Endodermal cell (in vitro differentiated cells): Measurements from ENCODE around the gene TRIM33. TPM values are rescaled to one million over a fixed set of nuclear protein-coding genes. Genes with fewer than 3 reads are reported as not detected.
"Not testable (repeated sequence)": the region's sequence is repeated elsewhere in the genome, so short reads cannot be mapped to it uniquely, and the experiment has no call there.

Experiments
- DNase-seq: peaks from one replicate; pipeline ENCODE4 v3.0.0-alpha.2; 2017
- H3K27ac ChIP-seq: 2 replicates; pipeline ENCODE4 v1.5.1; 2013; ENCODE audit warnings: mild to moderate bottlenecking, low read depth, low read length, moderate library complexity
- H3K27me3 ChIP-seq: 2 replicates; pipeline ENCODE4 v1.6.1; 2013; ENCODE audit warnings: mild to moderate bottlenecking, low read length, moderate library complexity; ENCODE audit not compliant: insufficient read depth, control insufficient read depth, poor library complexity, severe bottlenecking
- H3K36me3 ChIP-seq: 2 replicates; pipeline ENCODE4 v1.7.0; 2013; ENCODE audit warnings: mild to moderate bottlenecking, low read length, moderate library complexity; ENCODE audit not compliant: control insufficient read depth, insufficient read depth
- H3K4me1 ChIP-seq: one replicate; pipeline ENCODE4 v1.7.0; 2013; ENCODE audit warnings: low read length; ENCODE audit not compliant: control insufficient read depth, insufficient read depth
- H3K4me3 ChIP-seq: 2 replicates; pipeline ENCODE4 v1.5.1; 2013; ENCODE audit warnings: mild to moderate bottlenecking, low read length, moderate library complexity
- H3K9ac ChIP-seq: 2 replicates; pipeline ENCODE4 v1.6.1; 2013; ENCODE audit warnings: mild to moderate bottlenecking, low read length, moderate library complexity; ENCODE audit not compliant: poor library complexity, severe bottlenecking; ENCODE audit errors: extremely low read depth
- H3K9me3 ChIP-seq: 2 replicates; pipeline ENCODE4 v1.6.1; 2013; ENCODE audit warnings: mild to moderate bottlenecking, low read length, moderate library complexity; ENCODE audit not compliant: control insufficient read depth
- H3K27ac Mint-ChIP-seq: 2 replicates; pipeline ENCODE4 v1.8.0; 2020; ENCODE audit warnings: mixed read lengths
- H3K27me3 Mint-ChIP-seq: 2 replicates; pipeline ENCODE4 v1.8.0; 2021; ENCODE audit warnings: mild to moderate bottlenecking, mixed read lengths; ENCODE audit not compliant: insufficient read depth
- H3K36me3 Mint-ChIP-seq: 2 replicates; pipeline ENCODE4 v1.8.0; 2020; ENCODE audit warnings: low read depth, mixed read lengths
- H3K4me1 Mint-ChIP-seq: 2 replicates; pipeline ENCODE4 v1.8.0; 2020; ENCODE audit warnings: mixed read lengths
- H3K4me3 Mint-ChIP-seq: 2 replicates; pipeline ENCODE4 v1.8.0; 2020; ENCODE audit warnings: mild to moderate bottlenecking, moderate library complexity, mixed read lengths
- H3K9me3 Mint-ChIP-seq: 2 replicates; pipeline ENCODE4 v1.8.0; 2020; ENCODE audit warnings: mild to moderate bottlenecking, mixed read lengths
- WGBS, 2 experiments: methylation state at CpG; one replicate each; pipeline versions ENCODE4 v1.1.5 to v1.1.7; 2013; ENCODE audit warnings: missing lambda C conversion rate in 2 of 2, mixed read lengths in 1 of 2; ENCODE audit not compliant: insufficient coverage in 1 of 2, insufficient read length in 1 of 2; 5-methylcytosine and 5-hydroxymethylcytosine counted together
- total RNA-seq, 2 donors: library from RNA; stranded (reverse); fragmentation: NEBNext Ultra II Directional in 1 of 2; extraction: Animal tissue kit (Norgen Biotek cat#: 25700) in 1 of 2; gene quantifications; 2 replicates in 1 of 2; 3 replicates in 1 of 2; pipeline ENCODE4 v1.2.1, GENCODE V29; 2021
- TF ChIP-seq, protein P1 (sequence below): fragments of 200-600 bp; sonication (generic); conservative IDR thresholded peaks from 2 replicates; pipeline ENCODE4 v1.5.0; 2021; ENCODE audit warnings: antibody characterized with exemption, mild to moderate bottlenecking

TRIM33 gene
- total RNA-seq, 2 donors from 2014 or later: 47.2 to 50.6 TPM

- H3K9me3 Mint-ChIP-seq: no peaks in the 10 kb centered on the region
- Histone ChIP-seq H3K27me3 (no peaks in the 10 kb centered on the region), H3K4me1 (no peaks in the 10 kb centered on the region), H3K27ac (no peak overlapping the region), H3K9me3 (no peaks in the 10 kb centered on the region), H3K9ac (no peak overlapping the region), H3K36me3 (peaks cover 63% of the 10 kb centered on the region), H3K4me3 (no peak overlapping the region)
- H3K4me1 Mint-ChIP-seq: no peaks in the 10 kb centered on the region
- no peaks in the 10 kb centered on the region for H3K27me3 Mint-ChIP-seq
- WGBS, 2 experiments: 100% methylated on average over 1 of the region's 1 CpG; no CpG with 5 or more reads in 1 of the 2 experiments
- TF ChIP-seq, protein P1, sequence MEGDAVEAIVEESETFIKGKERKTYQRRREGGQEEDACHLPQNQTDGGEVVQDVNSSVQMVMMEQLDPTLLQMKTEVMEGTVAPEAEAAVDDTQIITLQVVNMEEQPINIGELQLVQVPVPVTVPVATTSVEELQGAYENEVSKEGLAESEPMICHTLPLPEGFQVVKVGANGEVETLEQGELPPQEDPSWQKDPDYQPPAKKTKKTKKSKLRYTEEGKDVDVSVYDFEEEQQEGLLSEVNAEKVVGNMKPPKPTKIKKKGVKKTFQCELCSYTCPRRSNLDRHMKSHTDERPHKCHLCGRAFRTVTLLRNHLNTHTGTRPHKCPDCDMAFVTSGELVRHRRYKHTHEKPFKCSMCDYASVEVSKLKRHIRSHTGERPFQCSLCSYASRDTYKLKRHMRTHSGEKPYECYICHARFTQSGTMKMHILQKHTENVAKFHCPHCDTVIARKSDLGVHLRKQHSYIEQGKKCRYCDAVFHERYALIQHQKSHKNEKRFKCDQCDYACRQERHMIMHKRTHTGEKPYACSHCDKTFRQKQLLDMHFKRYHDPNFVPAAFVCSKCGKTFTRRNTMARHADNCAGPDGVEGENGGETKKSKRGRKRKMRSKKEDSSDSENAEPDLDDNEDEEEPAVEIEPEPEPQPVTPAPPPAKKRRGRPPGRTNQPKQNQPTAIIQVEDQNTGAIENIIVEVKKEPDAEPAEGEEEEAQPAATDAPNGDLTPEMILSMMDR: no peak
- H3K36me3 Mint-ChIP-seq: peaks cover 34% of the 10 kb centered on the region
- H3K27ac Mint-ChIP-seq: no peak overlapping the region
- no peak for DNase-seq
- H3K4me3 Mint-ChIP-seq: no peak overlapping the region
Observed at GRCh38 chr1:114446198-114446597, 64.8 kb downstream of the TRIM33 start.

- not testable (repeated sequence) for H3K27me3 Mint-ChIP-seq, H3K9me3 ChIP-seq, H3K4me1 ChIP-seq, H3K9me3 Mint-ChIP-seq, DNase-seq, H3K27me3 ChIP-seq, H3K27ac Mint-ChIP-seq, H3K27ac ChIP-seq, H3K4me3 ChIP-seq, H3K4me1 Mint-ChIP-seq, H3K9ac ChIP-seq, H3K4me3 Mint-ChIP-seq
- peaks cover 42% of the 10 kb centered on the region for H3K36me3 Mint-ChIP-seq
- WGBS, 2 experiments: 95 to 100% methylated on average over 4 of the region's 4 CpGs
- H3K36me3 ChIP-seq: peaks cover 63% of the 10 kb centered on the region
Observed at GRCh38 chr1:114443226-114443625, 67.8 kb downstream of the TRIM33 start.

GRCh38 chr1:114441332-114441731 lies 69.7 kb downstream of the TRIM33 start:
- WGBS, 2 experiments: 95 to 96% methylated on average over 3 of the region's 3 CpGs
- no peaks in the 10 kb centered on the region for H3K27me3 ChIP-seq
- no peak overlapping the region for H3K4me3 Mint-ChIP-seq

More at GRCh38 chr1:114441332-114441731, 69.7 kb downstream of the TRIM33 start:
- no peaks in the 10 kb centered on the region for H3K4me1 Mint-ChIP-seq
- H3K36me3 Mint-ChIP-seq: peaks cover 42% of the 10 kb centered on the region
- no peak for DNase-seq
- no peaks in the 10 kb centered on the region for H3K27me3 Mint-ChIP-seq
- H3K9me3 Mint-ChIP-seq: no peaks in the 10 kb centered on the region
- peaks cover 54% of the 10 kb centered on the region for H3K36me3 ChIP-seq
- H3K4me1 ChIP-seq: no peaks in the 10 kb centered on the region
- no peak overlapping the region for H3K9ac ChIP-seq
- no peak overlapping the region for H3K27ac ChIP-seq
- TF ChIP-seq, protein P1: no peak
- no peak overlapping the region for H3K4me3 ChIP-seq
- no peak overlapping the region for H3K27ac Mint-ChIP-seq
- no peaks in the 10 kb centered on the region for H3K9me3 ChIP-seq
